PC-3 (cell line): ENCODE results near the gene CHST9. TPM values are rescaled to one million over a fixed set of nuclear protein-coding genes. Genes with fewer than 3 reads are reported as not detected.

Experiments used
- ATAC-seq: fragments of 200-7000 bp; cut with Tn5 transposase; 2 replicates; pipeline ENCODE4 v1.9.1; 2020; ENCODE audit warnings: mild to moderate bottlenecking, moderate library complexity
- BruUV-seq: library from RNA; stranded (reverse); fragments of 400-500 nt; replicated peaks from 2 replicates; lab custom pipeline; 2021; lab: Mats Ljungman, UMichigan
- CTCF ChIA-PET: fragments of 300-600 bp; sonication (Branson Sonifier 250); formaldehyde crosslinking; loops from one replicate; lab custom pipeline; 2022; ENCODE audit warnings: antibody characterized with exemption; lab: Charles Lee
- POLR2A ChIA-PET: fragments of 300-600 bp; sonication (Branson Sonifier 250); formaldehyde crosslinking; loops from one replicate; lab custom pipeline; 2022; ENCODE audit warnings: antibody characterized with exemption; ENCODE audit not compliant: unreplicated experiment; lab: Charles Lee
- DNase-seq: peaks from one replicate; pipeline ENCODE4 v3.0.0-alpha.2; 2015
- H2AFZ ChIP-seq: fragments of 300-600 bp; sonication (generic); 2 replicates; pipeline ENCODE4 v1.6.0; 2016; ENCODE audit warnings: antibody characterized with exemption, low read length
- H3F3A ChIP-seq: fragments of 300-600 bp; sonication (generic); one replicate; pipeline ENCODE4 v1.6.0; 2017; ENCODE audit warnings: antibody characterized with exemption, low read length, control low read depth, mild to moderate bottlenecking; ENCODE audit not compliant: unreplicated experiment
- H3K27ac ChIP-seq: fragments of 300-600 bp; sonication (generic); 2 replicates; pipeline ENCODE4 v1.5.1; 2016; ENCODE audit warnings: mild to moderate bottlenecking, low read length
- H3K27me3 ChIP-seq: fragments of 300-600 bp; sonication (generic); 2 replicates; pipeline ENCODE4 v1.6.1; 2016; ENCODE audit warnings: low read length, mixed read lengths
- H3K36me3 ChIP-seq: fragments of 300-600 bp; sonication (generic); 2 replicates; pipeline ENCODE4 v1.6.1; 2016; ENCODE audit warnings: low read depth, mixed run types, low read length, mixed read lengths
- H3K4me1 ChIP-seq: fragments of 300-600 bp; sonication (generic); 2 replicates; pipeline ENCODE4 v1.5.1; 2016; ENCODE audit warnings: low read length; ENCODE audit not compliant: insufficient read depth
- H3K4me2 ChIP-seq: fragments of 300-600 bp; sonication (generic); 2 replicates; pipeline ENCODE4 v1.6.0; 2016; ENCODE audit warnings: low read length
- H3K4me3 ChIP-seq: fragments of 300-600 bp; sonication (generic); 2 replicates; pipeline ENCODE4 v1.5.1; 2016; ENCODE audit warnings: mild to moderate bottlenecking, low read length, mixed read lengths
- H3K79me2 ChIP-seq: fragments of 300-600 bp; sonication (generic); 2 replicates; pipeline ENCODE4 v1.6.1; 2017; ENCODE audit warnings: low read length, mixed read lengths
- H3K9ac ChIP-seq: fragments of 300-600 bp; sonication (generic); 2 replicates; pipeline ENCODE4 v1.6.0; 2016; ENCODE audit warnings: mild to moderate bottlenecking, low read length
- H3K9me2 ChIP-seq: fragments of 300-600 bp; sonication (generic); replicated peaks from 2 replicates; pipeline ENCODE4 v1.6.1; 2016; ENCODE audit warnings: mixed run types, low read length, mixed read lengths
- H3K9me3 ChIP-seq: fragments of 300-600 bp; sonication (generic); 2 replicates; pipeline ENCODE4 v1.6.1; 2016; ENCODE audit warnings: low read length, mixed read lengths
- H4K20me1 ChIP-seq: fragments of 300-600 bp; sonication (generic); 2 replicates; pipeline ENCODE4 v1.6.1; 2016; ENCODE audit warnings: low read length, mixed read lengths
- EZH2 ChIP-seq: fragments of 300-600 bp; sonication (generic); IDR thresholded peaks from one replicate; pipeline ENCODE4 v1.6.1; 2017; ENCODE audit warnings: antibody characterized with exemption, mild to moderate bottlenecking, low read length; ENCODE audit not compliant: unreplicated experiment
- EZH2phosphoT487 ChIP-seq: fragments of 300-600 bp; sonication (generic); IDR thresholded peaks from 2 replicates; pipeline ENCODE4 v1.6.1; 2018; ENCODE audit warnings: mild to moderate bottlenecking, antibody characterized with exemption, low read length, borderline replicate concordance
- intact Hi-C: fragments of 100-400 bp; cut with micrococcal nuclease; formaldehyde crosslinking; loops from 2 replicates; pipeline ENCODE4 v1.9.0; 2023
- total RNA-seq: library from RNA; depleted of rRNA; stranded (reverse); fragments of >200 nt; gene quantifications from 2 replicates; pipeline ENCODE4 v1.2.3, GENCODE V29; 2014
- TF ChIP-seq, protein P1 (sequence below): fragments of 300-600 bp; sonication (generic); conservative IDR thresholded peaks from 2 replicates; pipeline ENCODE4 v1.5.1; 2017; ENCODE audit warnings: antibody characterized with exemption, low read depth, mild to moderate bottlenecking, low read length

The CHST9 gene
- total RNA-seq, 1 experiment from 2014 or later: not detected

DNA sequence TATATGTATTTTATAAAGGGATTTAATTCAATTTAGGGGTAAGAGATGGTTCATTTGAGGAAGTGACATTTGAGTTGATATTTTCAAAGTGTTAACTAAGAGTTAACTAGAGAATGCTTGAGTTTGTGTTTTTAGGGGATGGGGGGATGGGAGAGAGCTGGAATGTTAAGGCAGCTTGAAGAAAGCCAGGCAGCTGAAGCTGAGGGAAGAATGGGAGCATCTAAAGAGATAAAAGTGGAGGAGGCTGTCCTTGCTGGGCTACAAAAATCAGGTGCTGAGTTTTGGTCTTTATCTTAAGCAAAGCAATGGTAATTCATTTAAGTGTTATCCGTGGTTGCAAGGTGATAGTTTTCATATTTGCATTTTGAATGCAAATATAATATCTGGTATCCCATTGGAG lies 9.2 kb downstream of the CHST9 start:
- no peak for TF ChIP-seq EZH2
- TF ChIP-seq, protein P1, sequence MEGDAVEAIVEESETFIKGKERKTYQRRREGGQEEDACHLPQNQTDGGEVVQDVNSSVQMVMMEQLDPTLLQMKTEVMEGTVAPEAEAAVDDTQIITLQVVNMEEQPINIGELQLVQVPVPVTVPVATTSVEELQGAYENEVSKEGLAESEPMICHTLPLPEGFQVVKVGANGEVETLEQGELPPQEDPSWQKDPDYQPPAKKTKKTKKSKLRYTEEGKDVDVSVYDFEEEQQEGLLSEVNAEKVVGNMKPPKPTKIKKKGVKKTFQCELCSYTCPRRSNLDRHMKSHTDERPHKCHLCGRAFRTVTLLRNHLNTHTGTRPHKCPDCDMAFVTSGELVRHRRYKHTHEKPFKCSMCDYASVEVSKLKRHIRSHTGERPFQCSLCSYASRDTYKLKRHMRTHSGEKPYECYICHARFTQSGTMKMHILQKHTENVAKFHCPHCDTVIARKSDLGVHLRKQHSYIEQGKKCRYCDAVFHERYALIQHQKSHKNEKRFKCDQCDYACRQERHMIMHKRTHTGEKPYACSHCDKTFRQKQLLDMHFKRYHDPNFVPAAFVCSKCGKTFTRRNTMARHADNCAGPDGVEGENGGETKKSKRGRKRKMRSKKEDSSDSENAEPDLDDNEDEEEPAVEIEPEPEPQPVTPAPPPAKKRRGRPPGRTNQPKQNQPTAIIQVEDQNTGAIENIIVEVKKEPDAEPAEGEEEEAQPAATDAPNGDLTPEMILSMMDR: no peak
- no peak for TF ChIP-seq EZH2phosphoT487
- ChIA-PET CTCF (no interaction called here), POLR2A (no interaction called here)
- H3K36me3 ChIP-seq: no peaks in the 10 kb centered on the region
- H3K9me3 ChIP-seq: no peaks in the 10 kb centered on the region
- H3K79me2 ChIP-seq: no peaks in the 10 kb centered on the region
- intact Hi-C loops: no loop called here
- H3K4me2 ChIP-seq: no peak overlapping the region
- H3K9ac ChIP-seq: no peak overlapping the region
- ATAC-seq (no peak), DNase-seq (no peak)
- no peaks in the 10 kb centered on the region for H3F3A ChIP-seq
- no TSS peak for BruUV-seq
- H3K9me2 ChIP-seq: no peaks in the 10 kb centered on the region
- peaks cover 24% of the 10 kb centered on the region for H3K27me3 ChIP-seq
- H4K20me1 ChIP-seq: no peaks in the 10 kb centered on the region
- H3K27ac ChIP-seq: no peak overlapping the region
- no peak overlapping the region for H2AFZ ChIP-seq
- H3K4me3 ChIP-seq: no peak overlapping the region
- H3K4me1 ChIP-seq: no peaks in the 10 kb centered on the region

GRCh38 chr18:27175245-27175644 lies 9.9 kb downstream of the CHST9 start:
- TF ChIP-seq, protein P1: no peak
- TF ChIP-seq EZH2: no peak
- TF ChIP-seq EZH2phosphoT487: no peak
- intact Hi-C loops: no loop called here
- no peak overlapping the region for H2AFZ ChIP-seq
- H3K9ac ChIP-seq: no peak overlapping the region
- BruUV-seq: no TSS peak
- H4K20me1 ChIP-seq: no peaks in the 10 kb centered on the region
- no peaks in the 10 kb centered on the region for H3F3A ChIP-seq
- H3K4me1 ChIP-seq: no peaks in the 10 kb centered on the region
- ATAC-seq (no peak), DNase-seq (no peak)
- H3K79me2 ChIP-seq: no peaks in the 10 kb centered on the region
- no peak overlapping the region for H3K27ac ChIP-seq
- ChIA-PET POLR2A (no interaction called here), CTCF (no interaction called here)
- no peaks in the 10 kb centered on the region for H3K9me2 ChIP-seq
- H3K36me3 ChIP-seq: no peaks in the 10 kb centered on the region
- no peak overlapping the region for H3K4me2 ChIP-seq
- H3K27me3 ChIP-seq: peaks cover 24% of the 10 kb centered on the region
- no peak overlapping the region for H3K4me3 ChIP-seq
- no peaks in the 10 kb centered on the region for H3K9me3 ChIP-seq

GRCh38 chr18:27171993-27172392 lies 13.1 kb downstream of the CHST9 start:
- Histone ChIP-seq H3K9ac (no peak overlapping the region), H2AFZ (no peak overlapping the region), H3F3A (no peaks in the 10 kb centered on the region), H3K9me3 (no peaks in the 10 kb centered on the region), H3K27ac (no peak overlapping the region), H3K9me2 (no peaks in the 10 kb centered on the region), H3K79me2 (no peaks in the 10 kb centered on the region), H3K4me2 (no peak overlapping the region), H3K4me3 (no peak overlapping the region), H3K4me1 (no peaks in the 10 kb centered on the region), H3K27me3 (peaks cover 22% of the 10 kb centered on the region), H3K36me3 (no peaks in the 10 kb centered on the region), H4K20me1 (no peaks in the 10 kb centered on the region)
- BruUV-seq: no TSS peak
- CTCF ChIA-PET: no interaction called here
- ATAC-seq (no peak), DNase-seq (no peak)
- no peak for TF ChIP-seq EZH2phosphoT487
- no peak for TF ChIP-seq EZH2
- TF ChIP-seq, protein P1: no peak
- POLR2A ChIA-PET: no interaction called here
- intact Hi-C loops: no loop called here
